CD4-positive, alpha-beta T cell treated with Interferon alpha-2 for 1 hour (primary cell): Measurements from ENCODE around the gene RTN1.

Experiments used
- DNase-seq, 2 donors: peaks; one replicate each; pipeline ENCODE4 v3.0.0-alpha.2; 2020 to 2022

RTN1 gene

DNA sequence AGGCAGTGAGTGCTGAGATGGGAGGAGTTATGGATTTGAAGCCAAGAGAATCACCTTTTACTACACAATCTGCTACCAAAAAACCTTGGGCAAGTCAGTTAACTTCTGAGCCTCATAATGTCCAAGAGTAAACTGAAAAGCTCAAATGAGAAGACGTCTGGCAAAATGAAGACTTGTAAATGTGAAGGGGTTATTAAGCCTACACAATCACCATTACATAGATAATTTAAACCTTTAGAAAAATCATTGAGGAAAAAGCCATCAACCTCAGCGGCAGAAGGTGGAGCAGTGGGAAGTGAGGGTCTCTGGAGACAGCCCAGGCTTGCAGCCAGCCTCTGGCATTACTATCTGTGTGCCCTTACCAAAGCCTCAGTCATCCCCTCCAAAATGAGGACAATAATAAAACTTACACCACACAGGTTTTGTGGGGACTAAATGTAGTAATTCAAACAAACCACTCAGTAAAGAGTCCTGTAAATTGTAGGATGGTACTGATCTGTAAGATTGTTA, 243.5 kb downstream of the RTN1 start:
- no peak for DNase-seq

DNA sequence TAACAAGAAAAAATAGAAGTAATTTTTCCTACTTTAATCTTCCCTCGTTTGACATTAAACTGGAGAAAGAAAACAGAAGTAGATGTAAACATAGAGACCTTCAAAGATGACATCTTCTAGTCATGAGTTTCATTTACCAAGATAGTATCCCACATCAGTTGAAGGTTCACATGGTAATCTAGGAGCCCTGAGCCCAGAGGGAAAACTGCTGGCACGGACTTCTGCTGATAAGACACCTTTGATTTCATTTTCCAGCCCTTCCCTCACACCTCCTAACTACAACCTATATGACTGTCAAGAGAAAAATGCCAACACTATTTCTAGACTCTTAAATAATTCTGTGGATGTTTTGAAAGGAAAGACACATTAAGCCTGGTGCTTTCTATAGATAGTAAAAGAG, 247.9 kb downstream of the RTN1 start:
- DNase-seq: no peak

DNA sequence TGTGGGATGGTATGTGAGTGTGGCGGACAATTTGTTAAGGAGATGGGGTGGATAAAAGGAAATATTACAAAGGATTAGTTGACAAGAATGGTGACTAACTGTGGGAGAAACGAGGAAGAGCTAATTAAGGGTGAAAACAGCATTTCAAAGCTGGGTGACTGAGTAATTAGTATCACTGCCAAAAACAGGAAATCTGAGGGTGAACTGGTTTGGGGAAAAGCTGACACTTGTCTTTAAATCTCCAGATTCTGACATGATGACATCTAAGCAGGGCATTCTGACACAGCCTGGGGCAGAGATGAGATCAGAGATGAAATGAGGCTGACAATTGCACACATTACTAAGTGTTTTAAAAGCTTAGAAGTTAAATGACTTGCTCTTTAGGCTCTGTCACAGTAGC, 251.5 kb downstream of the RTN1 start:
- DNase-seq: no peak

DNA sequence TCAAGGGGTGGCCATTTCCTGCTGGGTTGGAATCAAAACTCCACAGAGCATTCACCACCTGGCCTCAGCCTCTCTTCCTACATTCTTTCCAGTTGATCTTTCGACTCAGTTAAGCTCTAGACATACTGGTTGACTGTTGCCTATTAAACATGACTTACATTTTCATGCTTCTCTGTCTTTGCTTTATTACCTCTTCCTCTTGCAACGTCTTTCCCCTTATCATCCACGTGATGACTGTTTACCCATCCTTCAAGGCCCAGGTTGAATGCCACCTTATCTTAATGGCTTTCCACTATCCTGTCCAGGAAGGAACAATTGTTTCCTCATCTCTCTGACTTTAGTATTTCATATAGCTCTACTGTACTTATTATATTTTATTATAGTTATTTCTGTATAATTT, 269.5 kb downstream of the RTN1 start:
- DNase-seq: no peak

DNA sequence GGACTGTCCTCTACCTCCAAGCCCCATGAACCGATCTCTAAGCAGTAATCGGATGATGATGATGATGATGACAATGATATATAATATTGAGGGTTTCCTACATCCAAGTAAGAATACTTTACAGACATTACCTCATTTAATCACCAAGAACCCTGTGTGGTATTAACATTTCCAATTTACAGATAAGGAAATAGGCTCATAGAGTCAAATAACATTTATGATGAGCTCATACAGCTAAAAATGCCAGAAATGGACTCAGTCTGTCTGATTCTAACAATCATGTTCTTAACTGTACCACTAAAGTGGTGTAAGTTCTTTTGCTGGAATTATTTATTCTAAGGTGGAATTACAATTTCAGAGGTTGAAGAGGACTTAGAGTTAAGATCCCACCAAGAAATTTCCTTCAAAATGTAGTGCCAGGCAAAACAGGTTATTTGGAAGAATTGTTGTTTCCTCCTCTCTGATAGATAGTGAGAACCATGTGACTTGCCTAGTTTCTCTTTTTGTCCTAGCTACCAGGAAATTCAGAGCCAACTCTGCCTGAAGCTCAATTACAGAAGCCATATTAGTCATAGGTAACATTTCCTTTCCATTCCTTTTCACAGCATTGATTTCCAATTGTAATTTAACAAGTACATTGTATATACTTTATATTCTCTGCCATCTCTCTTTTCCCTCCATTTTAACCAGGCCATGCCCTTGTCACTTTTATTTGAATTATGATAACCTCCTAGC, 270.2 kb downstream of the RTN1 start:
- no peak for DNase-seq

DNA sequence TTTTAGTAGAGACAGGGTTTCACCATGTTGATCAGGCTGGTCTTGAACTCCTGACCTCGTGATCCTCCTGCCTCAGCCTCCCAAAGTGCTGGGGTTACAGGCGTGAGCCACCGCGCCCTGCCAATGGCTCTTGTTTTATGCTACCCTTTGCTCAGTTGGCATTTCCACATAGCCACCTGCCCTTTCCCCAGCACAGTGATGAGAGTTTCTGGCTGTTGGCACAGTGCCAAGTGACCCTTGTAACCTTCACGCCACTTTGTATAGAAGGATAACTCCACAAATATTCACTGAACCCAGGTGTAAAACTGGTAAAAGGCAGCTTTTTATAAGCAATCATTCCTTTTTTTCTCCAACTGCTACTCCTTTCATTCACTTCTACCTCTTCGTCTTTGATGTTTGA, 275.5 kb downstream of the RTN1 start:
- no peak for DNase-seq

DNA sequence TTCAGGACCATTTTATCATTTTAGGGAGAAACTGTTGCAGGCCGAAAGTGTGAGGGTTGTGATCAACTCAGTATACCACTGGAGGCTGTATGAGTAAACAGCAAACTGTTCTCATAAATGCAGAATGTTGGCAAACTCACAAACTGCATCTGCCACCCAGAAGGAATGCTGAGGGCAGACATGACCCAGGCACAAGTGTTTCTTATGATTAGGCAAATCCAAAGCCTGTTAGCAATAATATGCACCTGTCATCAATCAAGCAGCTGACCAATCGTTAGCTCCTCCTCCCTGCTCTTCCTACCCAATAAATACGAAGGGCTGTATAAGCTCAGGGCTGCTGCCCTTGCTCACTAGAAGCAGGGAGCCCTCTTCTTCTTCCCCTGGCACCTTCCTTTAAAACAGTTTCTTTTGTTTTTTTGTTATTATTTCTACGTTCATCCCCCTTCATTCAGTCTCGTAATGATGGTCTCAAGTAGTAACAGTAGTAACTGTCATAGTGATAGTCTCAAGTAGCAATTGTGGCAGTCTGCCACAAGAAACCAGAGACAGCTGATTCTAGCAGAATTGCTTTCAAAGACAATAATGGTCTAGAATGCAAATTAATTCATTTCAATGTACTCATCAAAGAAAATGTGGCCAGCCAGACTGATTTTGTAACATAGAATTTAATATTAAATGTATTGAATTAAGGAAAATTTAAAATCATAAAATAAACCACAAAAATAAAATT, 278.8 kb downstream of the RTN1 start:
- DNase-seq: no peak

DNA sequence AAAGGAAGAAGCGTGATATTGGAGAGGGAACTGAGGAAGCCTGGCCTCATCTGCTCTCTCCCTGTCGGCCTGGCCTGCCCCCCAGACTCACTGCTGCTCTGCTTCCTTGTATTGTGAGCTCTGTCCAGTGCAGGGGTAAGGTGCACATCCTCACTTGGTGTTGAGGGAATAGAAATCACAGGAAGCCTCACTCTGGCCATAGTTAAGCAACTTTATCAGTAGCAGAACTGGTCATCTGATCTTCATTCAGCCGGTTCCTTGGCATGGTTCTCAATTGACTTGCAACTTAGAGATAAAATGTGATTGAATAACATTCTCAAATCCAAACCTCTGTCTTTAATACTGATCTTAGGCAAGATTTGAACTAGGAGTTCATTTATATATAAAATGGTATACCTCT, 282.5 kb downstream of the RTN1 start:
- DNase-seq: no peak

DNA sequence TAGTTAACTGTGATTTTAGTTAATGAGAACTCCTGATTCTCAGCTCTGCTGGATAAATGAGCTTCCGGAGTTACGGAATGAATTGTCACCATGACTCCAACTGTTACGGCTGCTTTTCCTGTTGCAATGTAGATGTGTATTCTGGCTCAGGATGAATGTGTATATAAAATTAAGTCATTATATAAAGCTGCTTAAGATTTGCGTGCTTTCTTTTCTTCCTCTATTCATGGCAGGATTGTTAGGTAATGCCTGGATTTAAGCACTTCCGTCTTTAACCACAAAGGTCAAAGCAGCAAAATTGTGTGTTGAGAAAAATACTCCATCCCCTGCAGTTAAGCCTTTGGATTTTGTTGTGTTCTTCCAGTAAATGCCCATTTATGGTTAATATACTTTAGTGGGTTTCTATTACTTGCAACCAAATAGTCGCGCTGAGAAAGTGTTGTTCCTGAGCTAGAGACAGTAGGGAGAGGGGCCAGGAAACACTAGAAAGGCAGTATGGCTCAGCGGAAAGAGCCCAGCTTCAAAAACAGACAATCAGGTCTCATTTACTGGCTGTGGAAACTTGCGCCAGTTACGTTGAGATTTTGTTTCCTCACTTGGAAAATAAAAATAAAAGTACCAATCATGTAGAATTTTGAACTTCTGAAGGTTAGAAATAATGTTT, 284.6 kb downstream of the RTN1 start:
- DNase-seq: no peak

DNA sequence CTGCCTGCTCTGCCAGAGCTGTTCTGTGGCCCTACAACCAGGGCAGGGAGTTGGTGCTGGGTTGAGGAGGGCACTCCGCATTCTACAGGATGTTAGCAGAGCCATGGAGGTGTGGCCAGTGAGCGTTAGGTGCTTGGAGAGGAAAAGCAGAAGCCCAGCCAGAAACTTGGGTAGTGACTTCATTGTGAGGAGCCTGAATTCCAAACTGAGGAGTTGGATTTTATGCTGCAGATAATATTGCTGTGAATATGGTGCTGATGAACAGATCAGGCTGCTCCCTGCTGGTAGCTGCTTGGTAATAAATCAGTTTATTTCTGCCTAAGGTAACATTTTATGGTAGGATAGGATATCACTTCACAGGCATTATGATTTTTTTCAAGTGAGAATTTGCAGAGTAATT, 286.8 kb downstream of the RTN1 start:
- DNase-seq: no peak

DNA sequence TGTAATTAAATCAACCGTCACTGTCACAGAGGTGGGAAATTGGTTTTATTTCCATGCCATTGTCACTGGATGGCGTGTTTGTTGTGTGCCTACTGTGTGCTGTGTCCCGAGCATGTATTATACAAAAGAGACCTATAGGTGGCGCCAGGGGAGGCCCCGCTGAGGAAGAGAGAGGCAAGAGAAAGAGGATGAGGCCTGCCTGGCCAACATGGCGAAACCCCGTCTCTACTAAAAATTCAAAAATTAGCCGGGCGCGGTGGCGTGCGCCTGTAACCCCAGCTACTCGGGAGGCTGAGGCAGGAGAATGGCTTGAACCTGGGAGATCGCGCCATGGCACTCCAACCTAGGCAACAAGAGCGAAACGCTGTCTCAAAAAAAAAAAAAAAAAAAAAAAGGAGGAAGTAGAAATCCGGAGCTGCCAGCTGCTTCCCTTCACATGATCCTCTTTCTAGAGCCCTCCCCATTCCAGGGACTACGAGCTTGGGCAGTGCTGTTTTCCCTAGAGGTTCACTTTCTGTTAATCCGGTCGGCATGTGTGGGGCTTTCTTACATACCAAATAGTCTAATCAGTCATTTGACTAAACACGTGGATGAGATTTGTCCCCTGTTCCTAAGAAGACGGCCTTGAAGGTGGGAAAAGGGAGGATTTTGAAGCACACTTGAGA, 287.6 kb downstream of the RTN1 start:
- peak in 1 of 2 donors; percentile 13 for DNase-seq

DNA sequence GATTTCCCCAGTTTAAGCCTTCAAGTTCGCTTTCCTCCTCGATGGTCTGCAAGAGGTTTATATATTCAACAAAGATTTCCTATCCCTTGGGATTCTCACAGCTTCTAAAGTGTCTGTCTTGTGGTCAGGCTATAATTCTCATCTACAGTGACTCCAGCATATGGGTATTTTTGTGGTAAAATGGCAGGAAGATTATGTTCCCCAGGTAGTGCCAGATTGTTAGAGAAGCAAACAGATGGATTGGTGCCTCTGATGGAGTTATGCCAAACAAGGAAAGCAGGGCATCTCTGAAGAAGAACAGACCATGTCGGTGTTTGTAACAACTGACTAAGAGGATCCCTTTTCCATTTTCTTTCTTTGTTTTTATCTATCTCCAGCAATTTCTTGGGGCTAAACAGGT, 288.4 kb downstream of the RTN1 start:
- no peak for DNase-seq

DNA sequence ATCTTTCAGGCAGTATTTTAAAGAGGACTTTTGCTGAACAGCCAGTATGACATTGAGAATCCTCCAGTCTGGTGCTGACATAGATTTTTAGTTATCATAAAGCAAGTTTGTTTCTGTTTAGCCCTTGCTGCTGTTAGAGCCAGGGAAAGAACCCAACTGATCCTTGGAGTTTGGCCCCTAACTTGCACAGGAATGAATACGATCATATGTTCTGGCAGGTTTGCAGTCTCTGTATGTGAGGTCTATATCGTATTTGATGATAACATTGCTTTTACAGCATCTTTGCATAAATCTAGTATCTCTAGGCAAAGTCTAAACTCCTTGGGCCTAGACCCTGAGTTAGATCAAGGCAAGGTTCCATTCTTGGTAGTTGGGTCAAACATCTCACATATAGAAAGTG, 289.7 kb downstream of the RTN1 start:
- DNase-seq: no peak

DNA sequence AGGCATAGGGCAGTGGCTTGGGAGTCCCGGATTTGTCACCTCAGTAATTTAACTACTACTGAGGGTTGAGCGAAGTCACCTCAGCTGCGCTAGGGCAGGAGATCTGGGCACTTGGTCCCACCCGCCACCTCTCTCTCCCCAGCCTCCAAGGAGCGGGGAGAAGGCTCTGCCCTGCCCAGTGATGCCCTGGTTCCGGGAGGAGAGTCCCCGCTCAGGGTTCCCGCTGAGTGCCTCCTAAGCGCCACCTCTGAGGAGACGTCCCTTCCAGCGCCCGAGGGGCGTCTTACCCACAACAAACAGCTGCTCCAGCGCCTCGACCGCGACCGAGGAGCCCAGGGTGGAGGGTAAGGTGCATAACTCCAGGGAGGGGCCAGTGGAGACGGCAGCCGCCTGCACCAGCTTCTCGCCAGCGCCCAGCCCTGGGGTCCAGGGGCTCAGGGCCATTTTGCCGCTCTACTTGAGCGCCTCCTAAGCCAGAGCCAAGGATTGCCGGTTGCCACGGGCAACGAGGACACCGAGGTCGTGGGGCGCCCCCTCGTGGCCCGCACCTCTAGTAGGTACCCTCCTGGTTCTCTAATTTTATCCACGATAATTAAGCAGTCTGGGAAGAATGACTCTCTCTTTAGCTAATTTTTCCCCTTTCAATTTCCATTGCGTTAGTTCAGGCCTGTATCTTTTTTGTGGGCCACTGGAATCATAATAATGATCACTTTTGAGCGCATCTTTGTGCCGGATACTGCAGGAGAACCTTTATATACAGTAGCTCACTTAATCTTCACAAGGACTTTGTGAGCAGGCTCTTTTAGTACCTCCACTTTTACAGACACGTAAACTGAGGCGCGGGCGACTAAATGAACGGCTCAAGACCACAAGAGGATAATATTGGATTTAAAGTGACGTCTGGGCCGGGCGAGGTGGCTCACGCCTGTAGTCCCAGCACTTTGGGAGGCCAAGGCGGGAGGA, 294.0 kb downstream of the RTN1 start, which contains the start of gene CCDC175:
Gene CCDC175, minus strand, starts transcription at position 481 of the 963 bp plus-strand sequence. Its CDS starts 37 bp downstream, at position 444.
- DNase-seq: peak; percentile 80

DNA sequence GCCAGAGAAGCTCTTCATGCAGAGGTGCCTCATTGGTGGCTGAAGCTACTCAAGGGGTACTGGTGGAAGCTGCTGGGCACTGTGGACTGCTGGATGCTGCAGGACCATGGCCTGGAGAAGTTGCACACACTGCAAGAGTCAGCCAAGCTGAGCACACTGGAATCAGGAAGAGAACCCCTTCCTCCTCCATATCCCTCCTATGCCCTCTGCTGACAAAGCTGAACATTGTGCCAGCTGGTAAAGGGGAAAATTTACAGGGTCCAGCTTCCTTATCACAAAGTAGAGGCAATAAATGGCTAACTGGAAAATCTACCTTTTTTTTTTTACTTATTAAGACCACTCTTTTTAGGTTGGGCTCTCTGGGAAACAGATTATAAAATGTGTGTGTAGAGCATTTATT, 300.5 kb downstream of the RTN1 start:
- no peak for DNase-seq

DNA sequence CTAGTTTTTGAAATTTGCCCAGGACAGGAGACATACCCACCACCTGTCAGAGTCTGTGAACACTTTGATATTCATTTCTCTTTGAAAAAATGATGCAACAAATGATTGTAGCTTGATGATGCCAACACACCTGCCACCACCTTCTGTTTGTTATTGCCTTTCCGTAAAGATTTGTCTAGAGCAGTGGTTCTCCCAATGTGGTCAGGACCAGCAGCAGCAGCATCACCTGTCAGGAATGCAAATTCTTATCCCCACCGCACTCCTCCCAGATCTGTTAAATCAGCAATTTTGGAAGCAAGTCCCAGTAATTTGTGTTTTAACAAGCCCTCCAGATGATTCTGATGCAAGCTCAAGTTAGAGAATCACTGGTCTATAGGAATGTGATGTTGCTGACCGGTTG, 303.9 kb downstream of the RTN1 start:
- DNase-seq: no peak

DNA sequence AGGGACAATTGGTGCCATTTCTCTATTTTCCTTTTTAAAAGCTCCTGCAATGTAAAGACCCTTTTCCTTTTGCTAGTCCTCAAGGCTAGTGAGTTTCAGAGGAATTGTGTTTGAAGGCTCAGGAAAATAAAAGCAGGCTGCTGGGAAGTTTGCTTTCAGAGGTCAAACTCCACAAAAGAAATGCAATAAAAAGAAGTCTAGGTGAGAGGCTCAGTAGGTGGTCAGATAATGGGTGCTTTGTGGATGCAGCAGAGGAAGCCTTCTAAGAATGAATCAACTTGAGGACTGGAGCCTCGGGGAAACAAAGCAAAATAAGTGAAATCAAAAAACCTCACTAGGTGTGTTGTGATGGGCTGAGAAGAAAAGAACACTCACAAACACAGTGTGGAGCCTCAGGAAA, 304.3 kb downstream of the RTN1 start:
- DNase-seq: no peak

DNA sequence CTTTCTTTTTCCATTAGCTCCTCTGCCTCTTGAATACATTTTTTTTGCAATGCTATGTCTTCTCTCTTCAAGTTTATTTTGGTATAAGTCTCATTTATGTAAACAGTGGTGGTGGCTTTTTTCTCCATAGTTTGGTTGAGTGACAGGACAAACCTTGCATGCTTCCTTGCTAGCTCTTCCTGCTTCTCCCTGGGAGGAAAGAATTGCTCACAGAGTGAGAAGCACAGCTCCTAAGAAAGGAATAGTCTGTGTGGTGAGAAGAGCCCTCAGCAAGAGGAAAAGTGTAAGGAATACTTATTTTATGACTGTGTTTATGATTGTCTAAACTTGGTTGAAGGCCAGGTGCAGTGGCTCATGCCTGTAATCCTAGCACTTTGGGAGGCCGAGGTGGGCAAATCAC, 305.5 kb downstream of the RTN1 start:
- DNase-seq: no peak

DNA sequence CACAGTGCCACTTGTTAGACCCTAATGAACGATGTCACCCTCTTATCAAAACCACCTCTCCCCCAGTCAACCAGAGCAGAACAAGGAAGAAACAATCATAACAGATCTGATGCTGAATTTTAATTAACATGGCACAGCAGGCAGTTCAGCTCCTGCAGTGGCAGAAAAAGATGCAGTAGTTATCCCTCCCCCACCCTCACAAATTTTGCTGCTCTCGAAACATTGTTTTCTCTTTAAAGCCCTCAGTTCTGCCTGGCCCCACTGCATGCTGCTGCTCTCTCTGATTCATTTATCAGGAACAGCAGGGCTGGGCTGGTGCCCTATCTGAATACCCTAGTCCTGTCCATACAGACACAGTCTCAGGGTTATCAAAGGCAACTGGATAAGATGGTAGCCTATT, 306.2 kb downstream of the RTN1 start:
- no peak for DNase-seq

DNA sequence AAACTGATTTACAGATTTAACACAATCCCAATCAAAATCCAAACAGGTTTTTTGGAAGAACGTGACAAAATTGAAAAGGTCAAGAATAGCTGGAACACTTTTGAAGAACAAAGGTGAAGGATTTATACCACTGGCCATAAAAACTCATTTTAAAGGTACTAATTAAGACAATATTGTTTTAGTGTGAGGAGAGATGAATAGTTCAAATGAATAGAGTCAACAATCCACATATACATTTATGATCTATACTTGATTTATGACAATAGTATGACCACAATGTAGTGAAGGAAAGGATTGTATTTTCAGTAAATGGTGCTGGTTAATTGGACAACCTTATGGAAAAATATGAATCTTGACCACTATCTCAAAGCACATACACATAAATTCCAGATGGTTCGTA, 323.3 kb downstream of the RTN1 start:
- DNase-seq: no peak
